GM18520 (cell line): ENCODE data around the gene LTB4R.
"Not testable (repeated sequence)": the region's sequence is repeated elsewhere in the genome, so short reads cannot be mapped to it uniquely, and the experiment has no call there.

Experiments
- ATAC-seq: cut with Tn5 transposase; IDR thresholded peaks from one replicate; pipeline ENCODE4 v1.9.1; 2021; ENCODE audit not compliant: unreplicated experiment

LTB4R gene

DNA sequence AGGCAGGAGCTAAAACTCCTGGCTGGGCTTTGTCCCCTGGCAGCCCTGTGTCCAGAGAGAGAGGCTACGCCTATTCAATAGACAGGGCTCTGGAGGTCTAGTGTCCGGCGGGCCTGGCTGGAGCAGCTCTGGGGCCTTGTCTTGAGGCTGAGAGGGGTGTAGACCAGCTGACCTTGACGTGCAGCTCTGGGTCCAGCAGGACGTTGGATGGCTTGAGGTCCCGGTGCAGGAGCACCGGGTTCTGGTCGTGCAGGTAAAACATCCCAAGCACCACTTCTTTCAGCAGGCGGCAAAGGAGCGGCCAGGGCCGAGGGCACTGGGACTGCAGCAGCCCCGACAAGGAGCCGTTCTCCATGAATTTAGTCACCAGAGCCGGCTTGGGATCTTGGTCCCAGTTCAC lies 27.5 kb downstream of the LTB4R start:
- no peak for ATAC-seq

DNA sequence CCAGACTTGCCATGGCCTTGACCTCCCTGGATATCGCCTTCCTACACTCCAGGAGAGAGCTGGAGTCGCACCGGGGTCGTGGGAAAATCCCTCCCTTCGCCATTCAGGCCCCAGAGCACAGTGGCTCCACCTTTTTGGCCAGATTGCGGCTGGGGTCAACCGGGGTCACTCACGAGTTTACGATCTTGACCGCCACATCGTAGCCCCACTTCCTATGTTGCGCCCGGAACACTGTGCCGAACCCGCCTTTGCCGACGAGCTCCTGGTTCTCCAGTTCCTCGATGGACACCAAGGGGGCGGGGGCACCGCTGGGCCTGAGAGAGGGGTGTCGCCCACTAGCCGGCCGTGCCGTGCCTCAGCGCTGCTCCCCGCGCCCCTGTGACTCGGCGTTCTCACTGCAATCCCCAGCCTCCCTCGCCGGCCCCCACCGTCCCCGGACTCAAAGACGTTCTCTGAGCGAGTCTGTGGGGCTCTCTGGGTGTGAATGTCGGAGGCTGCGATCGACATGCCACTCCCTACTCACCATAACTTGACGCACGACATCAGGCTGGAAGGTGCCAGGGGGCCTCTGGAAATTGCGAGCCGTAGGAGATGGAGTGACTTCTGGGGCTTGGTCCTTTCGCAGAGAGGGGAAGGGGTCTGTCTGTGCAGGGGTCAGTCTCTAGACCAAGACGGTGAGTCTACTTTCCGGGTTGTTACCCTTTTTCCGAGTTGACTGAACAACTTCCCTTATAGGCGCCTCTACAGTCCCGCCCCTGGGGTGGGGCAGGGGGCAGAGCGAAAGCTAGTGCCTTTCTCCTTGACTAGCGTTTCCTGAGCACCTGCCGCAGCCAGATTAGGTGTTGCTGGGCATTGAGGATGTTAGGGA lies 28.2 kb downstream of the LTB4R start, which contains the start of gene RIPK3:
TSS of gene RIPK3 (minus strand) at position 708 of the 868 bp plus-strand sequence. CDS start at position 543, 165 bp downstream.
- no peak for ATAC-seq

- no peak for ATAC-seq
Observed at GRCh38 chr14:24340606-24341005, 29.3 kb downstream of the LTB4R start.

GRCh38 chr14:24342889-24343288 lies 31.6 kb downstream of the LTB4R start:
- ATAC-seq = no peak

- ATAC-seq = no peak
Observed at GRCh38 chr14:24343795-24344660, 32.7 kb downstream of the LTB4R start.

GRCh38 chr14:24347134-24347533 lies 35.8 kb downstream of the LTB4R start:
- no peak for ATAC-seq

DNA sequence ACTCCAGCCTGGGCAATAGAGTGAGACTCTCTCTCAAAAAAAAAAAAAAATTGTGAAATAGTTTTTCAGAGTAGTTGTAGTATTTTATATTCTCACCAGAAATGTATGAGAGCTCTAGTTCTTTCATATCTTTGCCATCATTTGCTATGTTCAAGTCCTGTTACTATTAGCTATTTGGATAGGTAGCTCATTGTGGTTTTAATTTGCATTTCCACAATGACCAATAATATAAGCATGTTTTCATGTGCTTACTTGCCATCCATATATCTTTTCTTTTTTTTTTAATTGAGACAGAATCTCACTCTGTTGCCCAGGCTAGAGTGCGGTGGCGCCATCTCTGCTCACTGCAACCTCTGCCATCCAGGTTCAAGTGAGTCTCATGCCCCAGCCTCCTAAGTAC lies 36.9 kb downstream of the LTB4R start:
- no peak for ATAC-seq

DNA sequence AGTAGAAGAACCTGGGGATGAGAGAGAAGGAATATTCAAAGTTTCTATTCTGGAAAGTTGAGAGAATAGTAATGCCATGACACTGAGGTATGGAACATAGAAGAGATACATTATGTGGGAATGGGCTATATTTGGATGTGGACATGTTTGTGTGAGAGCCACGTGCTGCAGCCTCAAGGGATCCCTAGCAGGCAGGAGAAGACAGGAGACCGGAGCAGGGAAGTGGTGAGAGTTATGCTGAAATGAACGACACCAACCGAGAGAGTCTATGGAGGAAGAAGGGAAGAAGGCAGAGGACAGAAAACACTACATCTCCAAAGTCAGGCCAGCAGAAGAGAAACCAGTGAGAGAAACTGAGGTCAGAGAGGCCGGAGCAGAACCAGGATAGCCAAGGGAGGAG lies 38.4 kb downstream of the LTB4R start:
- no peak for ATAC-seq

DNA sequence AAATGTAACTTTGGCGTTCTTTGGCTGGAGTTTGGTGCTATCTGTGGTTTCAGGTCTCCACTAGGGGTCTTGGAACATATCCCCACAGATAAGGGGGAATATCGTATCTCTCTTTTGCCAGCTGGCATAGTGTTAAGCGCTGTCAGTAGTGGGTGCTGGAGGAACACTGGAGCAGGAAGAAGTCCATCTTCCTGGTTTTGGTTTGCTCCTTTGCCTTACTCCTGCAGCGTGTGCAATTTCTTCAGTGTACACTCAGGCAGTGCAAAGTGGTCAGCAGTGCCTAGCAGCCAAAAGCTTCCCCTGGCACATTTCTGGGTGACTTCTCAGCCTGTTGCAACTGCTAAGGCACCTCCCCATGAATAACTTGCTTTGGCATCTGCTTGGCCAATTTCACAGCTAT lies 40.2 kb downstream of the LTB4R start:
- no peak for ATAC-seq

DNA sequence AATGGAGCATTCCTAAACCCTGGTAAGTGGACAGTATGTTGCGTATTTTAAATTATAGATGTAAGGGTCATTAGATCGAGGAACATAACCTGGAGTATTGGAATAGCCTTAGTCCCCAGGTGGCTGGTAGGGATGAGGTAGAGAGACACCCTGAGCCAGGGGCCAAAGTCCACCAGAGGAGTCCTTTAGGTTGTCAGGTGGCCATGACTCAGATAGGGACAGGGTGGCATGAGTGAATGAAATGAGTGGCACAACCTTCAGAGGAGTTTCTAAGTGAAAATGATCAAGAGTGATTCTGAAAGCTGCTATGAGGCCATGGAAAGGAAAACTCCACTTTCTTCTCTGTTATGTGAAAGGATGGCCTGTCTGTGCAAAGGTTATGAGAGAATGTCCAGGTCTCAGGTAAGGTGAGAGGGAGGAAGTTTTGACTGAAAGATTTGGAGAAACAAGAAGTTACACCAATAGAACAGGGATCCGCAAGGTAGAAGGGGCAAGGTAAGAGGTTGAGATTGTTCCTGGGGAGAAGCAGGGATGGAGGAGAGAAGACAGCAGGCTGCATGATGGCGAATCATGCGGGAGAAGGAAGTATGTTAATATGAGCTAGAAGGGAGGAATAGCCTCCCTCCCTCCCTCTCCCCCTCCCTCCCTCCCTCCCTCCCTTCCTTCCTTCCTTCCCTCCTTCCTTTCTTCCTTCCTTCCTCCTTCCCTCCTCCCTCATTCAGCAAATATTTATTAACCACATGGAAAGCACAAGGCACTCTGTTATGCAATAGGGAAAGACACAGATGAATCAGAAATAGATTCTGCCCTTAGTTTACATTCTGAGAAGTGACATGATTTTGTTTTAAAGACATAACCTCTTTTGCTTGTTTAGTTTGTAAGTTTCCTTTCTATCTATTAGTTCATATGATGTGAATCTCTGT lies 42.5 kb downstream of the LTB4R start:
- ATAC-seq = no peak

DNA sequence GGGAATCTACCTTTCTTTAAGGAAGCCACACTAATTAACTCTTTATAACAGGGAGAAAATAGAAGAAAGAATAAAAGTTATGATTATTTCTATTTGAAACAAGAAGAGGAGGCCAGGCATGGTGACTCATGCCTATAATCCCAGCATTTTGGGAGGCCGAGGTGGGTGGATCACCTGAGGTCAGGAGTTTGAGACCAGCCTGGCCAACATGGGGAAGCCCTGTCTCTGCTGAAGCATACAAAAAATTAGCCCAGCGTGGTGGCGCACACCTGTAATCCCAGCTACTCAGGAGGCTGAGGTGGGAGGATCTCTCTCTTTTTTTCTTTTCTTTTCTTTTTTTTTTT lies 43.2 kb downstream of the LTB4R start:
- ATAC-seq = not testable (repeated sequence)

GRCh38 chr14:24355009-24355408 lies 43.7 kb downstream of the LTB4R start:
- no peak for ATAC-seq

- ATAC-seq = no peak
Observed at GRCh38 chr14:24356208-24356607, 44.9 kb downstream of the LTB4R start.

DNA sequence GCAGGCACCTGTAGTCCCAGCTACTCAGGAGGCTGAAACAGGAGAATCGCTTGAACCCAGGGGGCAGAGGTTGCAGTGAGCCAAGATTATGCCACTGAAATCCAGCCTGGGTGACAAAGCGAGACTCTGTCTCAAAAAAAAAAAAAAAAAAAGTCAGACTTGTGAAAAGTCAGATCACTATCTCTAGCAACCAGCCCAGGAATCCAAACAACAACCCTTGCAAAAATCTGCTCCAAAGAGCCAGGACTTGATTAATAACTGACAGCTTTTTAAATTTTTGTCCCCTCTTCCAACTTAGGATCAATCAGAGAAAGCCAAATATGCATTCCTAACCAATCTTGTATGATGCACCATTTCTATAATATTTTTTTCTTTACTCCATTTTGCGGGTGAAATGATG lies 49.0 kb downstream of the LTB4R start:
- ATAC-seq = no peak

DNA sequence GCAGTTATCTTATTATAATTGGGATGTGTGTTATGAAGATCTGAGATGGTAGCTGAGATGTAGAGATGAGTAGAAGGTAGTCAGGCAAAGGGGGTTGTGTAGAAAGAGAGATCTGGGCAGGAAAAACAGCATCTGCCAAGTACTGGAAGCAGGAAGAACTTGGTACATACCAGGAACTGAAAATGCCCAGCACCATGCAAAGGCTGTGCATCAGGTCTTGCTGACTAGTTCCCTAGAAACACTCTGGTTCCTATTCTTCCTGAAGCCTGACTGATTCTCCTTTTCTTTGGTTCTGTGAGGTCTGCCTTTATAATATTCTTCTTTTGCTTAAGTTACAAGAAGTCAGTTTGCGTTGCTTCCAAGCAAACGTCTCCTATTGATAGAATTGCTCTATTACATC lies 50.0 kb downstream of the LTB4R start:
- ATAC-seq = no peak

GRCh38 chr14:24362241-24362960 lies 51.1 kb downstream of the LTB4R start:
- ATAC-seq = no peak

GRCh38 chr14:24363401-24363800 lies 52.1 kb downstream of the LTB4R start:
- no peak for ATAC-seq

DNA sequence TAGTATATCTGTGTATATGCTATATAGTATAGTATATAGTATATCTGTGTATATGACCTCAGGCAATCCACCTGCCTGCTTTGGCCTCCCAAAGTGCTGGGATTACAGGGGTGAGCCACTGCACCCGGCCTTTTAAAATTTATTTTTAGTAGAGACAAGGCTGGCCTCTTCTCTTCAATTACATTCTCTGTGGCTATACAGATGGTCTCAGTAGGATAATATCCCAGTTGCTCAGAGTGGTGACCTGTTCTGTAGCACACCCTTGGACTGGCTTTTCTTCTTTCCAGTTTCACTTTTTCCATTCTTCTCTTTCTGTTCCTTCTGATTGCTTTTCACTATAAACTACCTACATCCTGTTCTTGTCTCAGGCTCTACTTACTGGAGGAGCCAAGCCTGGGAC lies 53.5 kb downstream of the LTB4R start:
- ATAC-seq = no peak

- ATAC-seq = no peak
Observed at GRCh38 chr14:24365600-24366412, 54.5 kb downstream of the LTB4R start.

- ATAC-seq = peak; percentile 54
Observed at GRCh38 chr14:24366413-24366720, 55.1 kb downstream of the LTB4R start.
